ENCODE results near the gene OR51F1. TPM values are rescaled to one million over a fixed set of nuclear protein-coding genes. Genes with fewer than 3 reads are reported as not detected.

The OR51F1 gene
- total RNA-seq, 3 donors from 2014 or later = not detected

Other genes starting within 250 kb of the OR51F1 start
- not detected for gene OR52M1, start 224.7 kb downstream of the OR51F1 start, total RNA-seq
- gene OR52I2, start 188.2 kb downstream of the OR51F1 start, total RNA-seq = not detected
- gene OR52I1, start 175.9 kb downstream of the OR51F1 start, total RNA-seq = not detected
- 10 to 100 TPM; 12.6 to 30.0 (median 19.3) TPM for gene TRIM68, start 161.7 kb downstream of the OR51F1 start, total RNA-seq
- gene OR51D1, start 132.5 kb downstream of the OR51F1 start, total RNA-seq = not detected
- gene OR51E1, start 126.0 kb downstream of the OR51F1 start, total RNA-seq = under 1 TPM; 0.29 to 0.33 (median 0.32) TPM
- gene OR51E2, start 72.1 kb downstream of the OR51F1 start, total RNA-seq = not detected
- not detected for gene MMP26, start 65.2 kb downstream of the OR51F1 start, total RNA-seq
- not detected for gene OR52R1, start 34.4 kb upstream of the OR51F1 start, total RNA-seq
- not detected for gene OR51F2, start 51.4 kb upstream of the OR51F1 start, total RNA-seq
- gene OR51S1, start 79.3 kb upstream of the OR51F1 start, total RNA-seq = not detected
- not detected for gene OR51T1, start 112.0 kb upstream of the OR51F1 start, total RNA-seq
- not detected for gene OR51A7, start 133.8 kb upstream of the OR51F1 start, total RNA-seq
- not detected for gene OR51G2, start 149.4 kb upstream of the OR51F1 start, total RNA-seq
- gene OR51G1, start 154.4 kb upstream of the OR51F1 start, total RNA-seq = not detected
- not detected for gene OR51A4, start 177.7 kb upstream of the OR51F1 start, total RNA-seq
- not detected for gene OR51A2, start 185.8 kb upstream of the OR51F1 start, total RNA-seq
- gene OR51L1, start 224.9 kb upstream of the OR51F1 start, total RNA-seq = not detected

Data from breast epithelium (tissue), 3 donors.